HG02763 (cell line): Measurements from ENCODE around the gene XIRP2.
"Not testable (repeated sequence)": the region's sequence is repeated elsewhere in the genome, so short reads cannot be mapped to it uniquely, and the experiment has no call there.

ENCODE experiments used
- ATAC-seq: cut with Tn5 transposase; IDR thresholded peaks from one replicate; pipeline ENCODE4 v1.9.1; 2021; ENCODE audit warnings: mild to moderate bottlenecking, moderate library complexity; ENCODE audit not compliant: unreplicated experiment

The XIRP2 gene

GRCh38 chr2:167187978-167188967 is 300.0 kb downstream of the XIRP2 start:
- no peak for ATAC-seq

- no peak for ATAC-seq
These were observed 301.8 kb downstream of the XIRP2 start for GRCh38 chr2:167190053-167190452.

- no peak for ATAC-seq
These were observed 303.3 kb downstream of the XIRP2 start for GRCh38 chr2:167191588-167191987.

DNA sequence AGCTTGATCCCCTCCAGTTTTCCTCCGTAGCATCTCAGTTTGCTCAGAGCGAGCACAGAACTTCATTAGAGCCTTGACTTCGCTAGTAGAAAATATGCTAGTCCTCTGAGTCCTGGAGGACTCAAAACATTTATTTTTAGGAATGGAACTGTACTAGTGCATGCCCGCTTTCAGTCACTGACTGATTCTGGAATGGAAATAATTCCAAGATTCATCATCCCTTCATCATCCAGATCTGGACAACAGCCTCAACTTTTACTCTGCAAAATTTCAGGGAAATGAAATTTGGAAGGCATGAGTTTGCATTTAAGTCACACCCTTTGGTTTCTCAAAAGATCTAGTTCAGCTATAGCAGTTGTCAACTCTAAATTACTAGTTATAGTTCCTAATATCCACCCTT is 304.6 kb downstream of the XIRP2 start:
- no peak for ATAC-seq

DNA sequence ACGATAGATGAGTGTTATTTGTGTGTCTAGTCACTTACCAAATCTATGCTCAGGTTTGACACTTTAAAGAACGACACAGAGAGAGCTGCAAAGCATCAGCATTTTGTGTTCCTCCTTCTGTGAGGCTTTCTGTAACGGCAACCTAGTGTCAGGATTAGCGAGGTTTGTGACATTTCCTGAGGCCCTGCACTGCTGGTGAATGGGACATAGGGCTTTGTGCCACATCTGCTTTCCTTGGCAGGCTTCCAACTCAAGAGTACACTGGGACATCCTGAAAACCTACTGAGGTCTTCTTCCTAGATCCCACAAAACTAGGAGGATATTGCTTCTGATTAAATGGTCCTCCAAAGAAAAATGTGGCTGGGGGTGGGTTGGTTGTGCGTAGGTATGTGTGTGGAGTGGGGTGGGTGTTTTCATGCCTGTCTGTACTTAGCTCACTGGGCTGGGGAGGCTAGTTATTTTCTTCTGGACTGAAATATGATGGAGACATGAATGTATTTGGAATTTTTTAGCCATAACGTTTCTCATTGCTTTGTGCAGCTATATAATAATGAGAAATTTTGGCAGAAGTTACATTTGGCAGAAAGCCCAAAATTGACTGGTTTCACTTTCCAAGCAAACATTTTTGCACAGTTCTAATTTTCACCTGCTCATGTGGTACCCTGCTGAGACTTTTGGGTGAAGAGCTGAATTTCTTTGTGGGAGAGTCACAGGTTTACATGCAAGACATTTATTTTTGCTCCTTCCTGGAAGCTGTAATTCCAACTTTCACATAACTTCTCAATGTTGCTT is 308.4 kb downstream of the XIRP2 start:
- no peak for ATAC-seq

DNA sequence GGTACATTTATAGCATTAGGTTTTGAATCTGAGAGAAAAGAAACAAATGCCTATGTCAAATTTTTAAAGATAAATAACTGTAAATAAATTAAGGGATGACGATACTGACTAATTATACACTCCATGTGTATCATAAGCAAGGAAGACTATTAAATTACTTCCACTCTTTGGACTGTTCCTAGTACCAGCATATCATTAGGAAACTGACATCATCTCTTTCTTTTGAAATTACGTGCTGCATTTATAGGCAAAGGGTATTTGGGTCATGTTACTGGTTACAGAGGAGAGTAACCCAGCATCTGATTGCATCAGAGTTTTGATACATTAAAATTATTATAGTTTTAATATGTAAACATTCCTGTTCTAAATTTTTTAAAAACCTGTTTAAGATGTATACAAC is 309.7 kb downstream of the XIRP2 start:
- ATAC-seq: no peak

GRCh38 chr2:167198576-167198975 is 310.3 kb downstream of the XIRP2 start:
- ATAC-seq: no peak

GRCh38 chr2:167200019-167200418 is 311.7 kb downstream of the XIRP2 start:
- no peak for ATAC-seq

GRCh38 chr2:167209784-167210183 is 321.5 kb downstream of the XIRP2 start:
- ATAC-seq: no peak

DNA sequence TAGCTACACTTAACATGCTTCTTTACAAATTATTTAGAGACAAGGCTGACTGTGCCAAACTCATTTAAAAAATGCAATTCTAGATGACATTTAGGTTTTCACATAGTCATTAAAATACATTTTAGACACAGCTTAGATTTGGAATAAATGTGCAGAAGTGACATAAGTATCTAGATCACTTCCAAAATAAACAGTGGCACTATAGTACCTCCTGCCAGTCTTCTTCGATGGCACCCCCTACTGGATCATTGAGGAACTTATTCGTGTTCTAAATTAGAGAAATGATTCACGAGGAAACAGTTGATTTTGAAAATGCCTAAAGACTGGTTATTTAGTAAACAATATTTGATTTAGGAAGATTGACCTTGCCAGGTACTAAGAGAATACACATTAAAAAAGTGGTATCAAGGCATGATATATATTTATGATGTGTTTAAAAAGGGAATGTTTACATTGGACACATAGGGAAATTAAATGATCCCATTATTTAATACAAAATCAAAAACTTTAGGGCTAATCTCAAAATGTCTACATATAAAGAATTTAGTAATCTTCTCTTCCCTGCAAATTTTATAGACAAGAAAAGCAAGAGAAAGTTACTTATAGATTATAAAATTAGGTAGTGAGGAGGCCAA is 323.9 kb downstream of the XIRP2 start:
- ATAC-seq: no peak

DNA sequence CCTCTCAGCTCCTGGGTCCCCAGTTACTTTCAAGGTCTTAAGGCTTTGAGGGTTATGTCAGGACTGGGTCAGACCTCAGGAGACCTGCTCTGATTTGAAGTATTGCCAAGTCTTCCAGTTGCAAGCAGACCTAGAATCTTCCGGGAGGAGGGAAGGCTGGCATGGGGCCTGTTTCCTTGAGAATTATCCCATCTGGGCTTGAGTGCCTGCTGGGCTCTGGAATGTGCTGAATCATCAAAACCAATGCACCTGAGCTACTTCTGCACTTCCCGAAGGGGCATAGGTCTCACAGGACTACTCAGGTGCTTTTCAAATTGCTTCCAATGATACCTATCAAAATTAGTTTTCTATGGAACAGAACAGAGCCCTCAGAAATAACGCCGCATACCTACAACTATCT is 327.3 kb downstream of the XIRP2 start:
- ATAC-seq: no peak

DNA sequence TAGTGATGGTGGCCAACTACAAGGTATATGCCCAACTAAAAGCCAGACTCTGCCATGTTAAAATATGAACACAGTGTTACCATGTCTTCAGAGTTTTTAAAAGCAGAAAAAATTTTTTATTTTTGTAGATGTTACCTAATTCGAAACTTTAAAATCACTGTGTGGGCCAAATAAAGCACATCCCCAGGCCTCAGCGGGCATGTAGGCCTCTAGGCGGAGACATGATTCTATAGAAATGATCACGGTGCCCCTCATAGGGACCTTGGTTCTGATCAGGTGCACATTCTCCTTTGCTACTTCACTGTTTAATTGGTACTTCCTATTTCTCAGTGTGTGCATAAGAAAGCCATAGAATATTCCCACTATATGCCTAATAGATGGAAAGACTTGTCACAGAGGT is 349.2 kb downstream of the XIRP2 start:
- ATAC-seq: no peak

DNA sequence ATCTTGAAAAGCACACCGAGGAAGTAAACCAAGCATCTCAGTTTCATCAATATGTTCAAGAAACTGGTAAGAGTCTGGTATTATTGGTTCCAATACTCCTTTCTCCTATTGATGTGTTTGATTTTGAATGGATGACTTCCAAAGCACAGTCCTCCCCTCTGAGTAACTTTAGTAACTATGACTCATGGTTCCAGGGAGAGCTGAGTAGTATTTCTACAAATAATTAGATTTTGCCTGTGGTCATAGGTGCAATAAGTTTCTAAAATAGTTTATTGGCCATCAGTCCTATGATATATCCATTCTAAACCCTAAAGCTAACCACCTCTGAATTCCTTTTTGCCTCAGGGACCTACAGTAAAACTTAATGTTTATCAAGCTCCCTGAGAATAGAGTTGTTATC is 352.4 kb downstream of the XIRP2 start:
- ATAC-seq: no peak

DNA sequence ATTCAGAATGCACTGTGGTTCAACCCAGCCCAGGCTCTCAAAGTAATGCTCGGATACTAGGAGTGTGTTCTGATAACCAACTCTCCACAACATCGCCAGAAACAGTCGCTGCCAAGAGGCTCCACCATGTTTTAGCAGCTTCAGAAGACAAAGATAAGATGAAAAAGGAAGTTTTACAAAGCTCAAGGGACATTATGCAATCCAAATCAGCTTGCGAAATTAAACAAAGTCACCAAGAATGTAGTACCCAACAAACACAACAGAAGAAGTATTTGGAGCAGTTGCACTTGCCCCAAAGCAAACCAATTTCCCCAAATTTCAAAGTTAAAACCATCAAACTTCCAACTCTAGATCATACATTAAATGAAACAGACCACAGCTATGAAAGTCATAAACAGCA is 360.9 kb downstream of the XIRP2 start:
- no peak for ATAC-seq

DNA sequence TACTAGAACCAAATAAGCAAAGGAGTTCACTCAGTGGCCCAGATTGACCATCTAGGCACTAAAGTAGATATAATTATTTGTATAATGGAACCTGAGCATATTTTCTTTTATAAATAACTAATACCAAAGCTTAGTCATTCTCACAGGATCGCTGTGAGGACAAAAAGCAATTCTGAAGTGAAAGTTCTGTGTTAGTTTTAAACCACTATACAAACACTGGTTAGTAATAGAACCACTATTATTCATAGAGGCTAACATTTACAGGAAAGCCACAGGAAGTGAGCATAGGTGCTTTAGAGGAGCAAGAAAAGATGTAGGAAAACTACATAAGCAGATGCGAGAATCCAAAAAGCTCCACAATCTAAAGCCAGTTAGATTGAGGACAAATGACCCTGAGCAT is 364.7 kb downstream of the XIRP2 start:
- no peak for ATAC-seq

DNA sequence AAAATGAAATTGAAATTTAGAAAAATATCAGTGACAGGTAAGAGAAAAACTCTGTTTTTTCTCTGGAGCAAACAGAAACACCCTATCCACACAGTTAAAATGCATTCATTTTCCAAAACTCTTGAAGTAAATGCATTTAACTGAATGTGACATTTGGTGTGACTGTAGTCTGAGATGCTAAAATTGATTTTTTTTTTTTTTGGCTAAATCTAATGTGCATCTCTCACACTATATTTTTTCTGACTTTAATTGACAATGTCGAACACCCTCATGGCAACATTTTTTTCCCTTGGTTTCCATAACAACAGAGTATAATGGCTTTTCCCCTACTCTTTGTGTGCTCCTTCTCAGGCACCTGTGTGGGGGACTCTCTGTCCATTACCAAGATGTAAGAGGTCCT is 366.4 kb downstream of the XIRP2 start:
- ATAC-seq: no peak

- no peak for ATAC-seq
These were observed 370.4 kb downstream of the XIRP2 start for GRCh38 chr2:167258712-167259111.

- no peak for ATAC-seq
These were observed 376.1 kb downstream of the XIRP2 start for GRCh38 chr2:167264380-167264779.

DNA sequence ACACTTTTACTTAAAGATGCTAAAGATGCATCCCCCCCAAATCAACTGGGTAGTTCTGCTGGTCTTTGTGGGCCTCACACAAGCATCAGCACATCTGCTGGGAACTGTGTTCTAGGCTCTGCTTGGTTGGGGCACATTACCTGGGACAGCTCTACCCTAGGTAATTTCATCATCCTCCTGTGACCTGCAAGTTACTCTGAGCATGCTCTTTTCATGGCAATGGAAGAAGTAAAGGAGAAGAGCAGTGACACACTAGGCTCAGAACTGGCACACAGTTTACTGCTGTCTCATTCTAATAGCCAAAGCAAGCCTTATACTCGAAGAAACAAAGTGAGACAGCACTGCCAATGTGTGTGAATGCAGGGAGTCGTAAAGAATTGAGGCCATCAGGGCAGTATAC is 376.7 kb downstream of the XIRP2 start:
- ATAC-seq: no peak

GRCh38 chr2:167265722-167266121 is 377.4 kb downstream of the XIRP2 start:
- ATAC-seq: no peak

DNA sequence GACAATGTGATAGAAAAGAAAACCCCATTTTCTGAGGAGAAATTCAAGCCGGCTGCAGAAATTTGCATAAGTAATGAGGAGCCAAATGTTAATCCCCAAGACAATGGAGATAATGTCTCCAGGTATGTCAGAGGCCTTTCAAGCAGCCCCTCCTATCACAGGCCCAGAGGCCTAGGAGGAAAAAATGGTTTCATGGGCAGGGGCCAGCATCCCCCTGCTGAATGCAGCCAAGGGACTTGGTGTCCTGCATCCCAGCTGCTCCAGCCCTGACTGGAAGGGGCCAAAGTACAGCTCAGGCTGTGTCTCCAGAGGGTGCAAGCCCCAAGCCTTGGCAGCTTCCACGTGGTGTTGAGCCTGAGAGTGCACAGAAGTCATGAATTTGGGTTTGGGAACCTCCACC is 380.0 kb downstream of the XIRP2 start:
- not testable (repeated sequence) for ATAC-seq
